GM18867 (cell line): ENCODE data around the gene TINAGL1.
"Not testable (repeated sequence)": the region's sequence is repeated elsewhere in the genome, so short reads cannot be mapped to it uniquely, and the experiment has no call there.

Experiments used
- ATAC-seq: cut with Tn5 transposase; IDR thresholded peaks from one replicate; pipeline ENCODE4 v1.9.1; 2021; ENCODE audit warnings: mild to moderate bottlenecking, moderate library complexity; ENCODE audit not compliant: unreplicated experiment

Gene TINAGL1

GRCh38 chr1:31583995-31584868 lies 7.9 kb downstream of the TINAGL1 start:
- ATAC-seq: no peak

GRCh38 chr1:31584869-31585735 lies 8.8 kb downstream of the TINAGL1 start:
- no peak for ATAC-seq

DNA sequence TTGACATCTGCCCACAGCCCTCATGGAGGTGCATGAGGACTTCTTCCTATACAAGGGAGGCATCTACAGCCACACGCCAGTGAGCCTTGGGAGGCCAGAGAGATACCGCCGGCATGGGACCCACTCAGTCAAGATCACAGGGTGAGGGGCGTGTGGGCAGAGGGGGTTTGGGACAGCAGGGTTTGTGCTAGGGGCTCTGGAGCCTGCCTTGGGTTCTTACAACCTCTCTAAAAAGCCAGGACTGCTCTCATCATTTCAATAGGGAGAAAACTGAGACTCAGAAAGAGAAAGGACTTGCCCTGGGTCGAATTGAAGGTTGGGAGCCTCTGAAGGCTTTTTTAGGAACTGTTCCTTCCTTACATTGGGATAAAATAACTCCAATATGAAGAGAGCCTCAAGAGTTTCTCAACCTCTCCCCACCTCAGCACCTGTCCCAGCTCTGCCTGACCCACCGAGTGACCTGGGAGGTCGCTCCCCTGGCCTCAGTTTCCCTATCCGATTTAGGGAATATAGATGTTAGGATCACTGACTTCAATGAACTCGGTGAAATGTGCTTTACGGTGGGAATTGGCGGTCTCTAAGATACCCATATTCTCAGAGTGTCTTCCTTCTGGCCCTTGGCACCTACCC lies 9.5 kb downstream of the TINAGL1 start:
- ATAC-seq: no peak

- ATAC-seq: no peak
Measured at GRCh38 chr1:31586376-31587327, 10.3 kb downstream of the TINAGL1 start.

DNA sequence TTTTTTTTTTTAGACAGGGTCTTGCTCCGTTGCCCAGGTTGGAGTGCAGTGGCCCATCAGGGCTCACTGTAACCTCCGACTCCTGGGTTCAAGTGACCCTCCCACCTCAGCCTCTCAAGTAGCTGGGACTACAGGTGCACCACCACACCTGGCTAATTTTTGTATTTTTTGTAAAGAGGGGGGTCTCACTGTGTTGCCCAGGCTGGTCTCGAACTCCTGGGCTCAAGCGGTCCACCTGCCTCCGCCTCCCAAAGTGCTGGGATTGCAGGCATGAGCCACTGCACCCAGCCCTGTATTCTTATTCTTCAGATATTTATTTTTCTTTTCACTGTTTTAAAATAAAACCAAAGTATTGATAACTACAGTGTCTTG lies 11.0 kb downstream of the TINAGL1 start:
- not testable (repeated sequence) for ATAC-seq

- no peak for ATAC-seq
Measured at GRCh38 chr1:31587720-31588423, 11.6 kb downstream of the TINAGL1 start.

DNA sequence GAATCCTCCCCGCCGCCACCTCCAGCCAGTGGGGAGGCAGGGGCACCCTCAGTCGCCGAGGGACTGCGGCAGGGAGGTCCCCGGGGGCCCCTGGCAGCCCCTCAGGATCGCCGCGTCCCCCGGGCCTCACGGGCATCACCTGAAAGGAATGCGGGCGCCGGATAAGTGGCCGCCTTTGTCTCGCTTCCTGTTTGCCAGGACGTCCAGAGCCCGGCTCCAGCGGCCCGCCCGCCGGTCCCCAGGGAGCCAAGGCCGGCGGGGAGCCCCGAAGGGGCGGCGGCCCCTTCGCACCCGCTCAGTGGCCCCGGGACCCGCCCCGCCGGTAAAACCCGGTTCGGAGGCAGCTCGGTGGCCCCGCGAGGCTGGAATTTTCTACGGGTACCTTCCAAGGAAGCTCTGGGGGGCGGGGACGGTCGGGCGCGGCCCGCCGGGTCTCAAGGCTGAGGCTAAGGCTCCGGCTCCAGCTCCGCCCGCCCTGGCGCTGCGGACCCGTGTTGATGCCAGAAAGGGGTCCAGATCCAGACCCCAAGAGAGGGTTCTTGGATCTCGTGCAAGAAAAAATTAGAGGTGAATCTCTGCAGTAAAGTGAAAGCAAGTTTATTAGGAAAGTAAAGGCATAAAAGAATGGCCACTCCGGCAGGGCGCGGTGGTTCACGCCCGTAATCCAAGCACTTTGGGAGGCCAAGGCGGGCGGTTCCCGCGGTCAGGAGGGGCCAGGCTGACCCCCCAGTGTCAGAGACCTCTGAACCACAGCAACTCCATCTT lies 12.6 kb downstream of the TINAGL1 start:
- no peak for ATAC-seq

DNA sequence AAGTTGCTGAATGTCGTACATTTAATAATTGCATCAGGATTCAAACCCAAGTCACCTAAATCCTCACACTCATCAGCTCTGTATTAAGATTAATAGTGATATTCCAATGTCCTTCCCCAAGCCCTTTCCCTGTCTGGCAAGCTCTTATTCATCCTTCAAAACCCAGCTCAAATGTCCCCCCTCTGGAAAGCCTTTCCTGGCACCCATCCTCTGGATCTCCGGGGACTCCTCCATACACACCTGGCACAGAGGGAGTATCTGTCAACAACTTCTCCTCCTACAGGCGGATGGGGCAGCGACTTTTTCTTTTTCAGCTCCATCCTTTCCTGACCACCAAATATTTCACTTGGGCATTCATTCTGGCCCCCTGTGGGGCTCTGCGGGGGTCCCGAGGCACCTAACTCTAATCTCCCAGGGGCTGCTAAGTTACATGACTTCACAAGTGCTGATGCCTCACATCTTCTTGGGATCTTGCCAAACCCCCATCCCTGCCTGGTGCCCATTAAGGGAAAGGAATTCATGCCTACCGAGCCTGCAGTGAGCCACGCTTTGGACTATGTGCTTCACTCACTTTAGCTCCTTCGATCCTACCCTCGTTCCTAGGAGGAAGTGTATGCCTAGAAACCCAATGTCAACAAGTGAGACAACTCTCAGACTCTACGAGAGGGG lies 15.2 kb downstream of the TINAGL1 start:
- ATAC-seq: no peak

DNA sequence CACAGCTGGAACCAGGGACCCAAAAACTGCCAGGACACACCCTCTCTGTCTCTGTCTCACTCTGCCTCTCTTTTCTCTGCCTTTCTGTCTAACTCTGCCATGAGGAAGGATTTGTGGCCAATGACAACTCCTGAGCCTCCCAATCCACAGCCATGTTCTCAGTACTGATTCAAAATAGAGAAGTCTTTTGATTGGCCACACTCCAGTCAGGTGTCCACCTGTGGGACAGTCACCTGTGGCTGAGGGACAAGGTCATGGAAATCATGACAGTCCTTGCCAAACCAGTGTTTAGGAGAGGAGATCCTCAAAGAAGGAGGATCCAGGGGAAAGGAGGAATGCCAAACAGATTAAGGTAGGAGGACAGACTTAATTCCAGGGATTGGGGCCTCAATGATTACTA lies 15.8 kb downstream of the TINAGL1 start:
- no peak for ATAC-seq

DNA sequence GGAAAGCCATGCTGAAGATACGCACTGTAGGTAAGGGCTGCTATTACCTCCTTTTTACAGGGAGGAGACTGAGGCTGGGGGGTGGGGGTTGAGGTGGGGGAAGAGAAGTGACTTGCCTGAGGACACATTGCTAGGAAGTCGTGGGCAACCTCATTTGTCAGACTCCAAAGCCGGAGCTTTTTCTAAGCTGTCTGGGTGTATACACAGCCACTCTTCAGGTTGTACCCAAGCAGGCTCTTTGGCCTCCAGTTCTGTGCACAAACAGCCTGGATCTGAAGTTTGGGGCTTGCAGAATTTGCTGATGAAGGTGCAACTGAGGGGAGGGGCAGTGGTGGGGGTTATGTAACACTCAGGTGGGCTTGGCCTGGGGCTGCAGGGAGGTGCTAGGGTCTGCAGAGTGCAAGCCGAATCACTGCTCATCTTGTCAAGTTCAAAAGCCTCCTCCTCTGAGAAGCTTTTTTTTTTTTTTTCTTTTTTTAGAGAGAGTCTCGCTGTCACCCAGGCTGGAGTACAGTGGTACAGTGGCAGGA lies 16.9 kb downstream of the TINAGL1 start:
- ATAC-seq: no peak

- no peak for ATAC-seq
Measured at GRCh38 chr1:31593770-31594632, 17.7 kb downstream of the TINAGL1 start.

DNA sequence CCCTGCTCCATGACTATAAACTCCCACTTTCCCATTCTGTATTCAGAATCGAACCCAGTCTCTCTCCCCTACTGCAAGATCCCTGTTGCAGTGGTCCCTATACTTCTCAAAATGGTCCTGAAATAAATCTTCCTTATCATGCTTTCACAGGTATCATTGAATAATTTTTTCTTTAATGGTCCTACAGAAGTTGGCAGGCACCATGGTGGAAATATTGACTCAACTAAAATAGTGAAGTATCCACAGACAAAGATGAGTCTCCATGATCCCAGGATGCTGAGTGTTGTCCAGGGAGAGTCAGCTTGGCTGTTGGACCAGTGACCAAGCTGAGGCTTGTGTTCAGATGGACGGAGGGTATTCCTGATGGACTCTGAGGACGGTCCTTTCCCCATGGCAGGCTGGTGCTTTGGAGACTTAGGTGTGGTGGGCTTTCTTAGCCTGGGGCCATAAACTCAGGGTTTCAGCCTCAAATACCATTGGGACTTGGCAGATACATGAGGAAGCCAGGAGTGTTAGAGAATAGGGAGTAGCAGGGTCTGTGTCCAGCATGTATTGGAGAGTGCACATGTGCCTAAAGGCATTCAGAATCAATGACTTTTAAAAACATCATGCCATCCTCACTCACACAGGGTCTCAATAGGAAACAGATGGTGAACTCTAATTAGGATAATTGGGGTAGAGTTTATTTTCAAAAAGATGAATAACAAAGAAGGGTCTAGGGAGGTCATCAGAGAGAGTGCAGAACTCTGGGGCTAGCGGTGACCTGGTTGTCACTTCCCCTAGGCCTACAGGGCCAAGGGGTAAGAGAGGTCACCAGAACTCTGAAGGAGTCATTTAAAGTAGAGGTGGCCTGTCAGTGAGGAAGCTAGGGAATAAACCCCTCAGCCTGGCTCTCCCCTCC lies 19.8 kb downstream of the TINAGL1 start:
- ATAC-seq: no peak

DNA sequence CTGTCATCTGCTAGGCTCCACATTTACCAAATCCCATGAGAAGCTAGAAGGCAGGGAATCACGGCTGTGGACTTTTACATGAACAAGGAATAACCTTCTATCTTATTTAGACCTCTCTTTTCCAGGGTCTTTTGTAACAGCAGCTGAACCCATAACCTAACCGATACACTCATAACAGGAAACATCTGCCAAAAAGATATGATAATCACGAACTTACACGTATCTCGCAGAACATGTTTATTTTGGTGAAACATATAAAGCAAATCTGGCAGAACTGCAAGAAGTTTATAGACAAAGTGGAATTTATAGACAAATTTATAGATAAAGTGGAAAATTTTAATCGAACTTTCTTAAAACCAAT lies 20.4 kb downstream of the TINAGL1 start:
- no peak for ATAC-seq

GRCh38 chr1:31598980-31599379 lies 22.7 kb downstream of the TINAGL1 start:
- ATAC-seq: no peak

- no peak for ATAC-seq
Measured at GRCh38 chr1:31600641-31601040, 24.3 kb downstream of the TINAGL1 start.

DNA sequence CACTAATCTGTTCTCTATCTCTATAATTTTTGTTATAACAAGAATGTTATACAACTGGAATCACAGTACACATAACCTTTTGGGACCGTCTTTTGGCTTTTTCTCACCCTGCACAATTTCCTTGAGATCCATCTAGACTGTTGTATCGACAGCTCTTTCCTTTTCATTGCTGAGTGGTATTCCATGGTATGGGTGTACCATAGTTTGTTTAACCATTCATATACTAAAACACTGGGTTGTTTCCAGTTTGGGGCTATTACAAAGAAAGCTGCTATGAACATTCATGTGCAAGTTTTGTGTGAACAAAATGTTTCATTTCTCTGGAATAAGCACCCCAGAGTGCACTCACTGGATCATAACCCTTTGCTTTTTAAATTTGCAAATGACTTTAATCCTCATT lies 25.8 kb downstream of the TINAGL1 start:
- no peak for ATAC-seq
